GM12875 (cell line): ENCODE data around the gene MAGEE1.

Experiments
- H3K4me3 ChIP-seq: one replicate; pipeline ENCODE4 v1.5.1; 2011; ENCODE audit warnings: low read depth, low read length, control low read depth
- CTCF ChIP-seq: IDR thresholded peaks from 2 replicates; pipeline ENCODE4 v1.5.1; 2011; ENCODE audit warnings: low read depth, mild to moderate bottlenecking, control low read depth, inconsistent platforms, low read length, moderate library complexity, borderline replicate concordance; ENCODE audit not compliant: insufficient read depth

The MAGEE1 gene

GRCh38 chrX:76434103-76434741 lies 6.7 kb downstream of the MAGEE1 start:
- no peak for TF ChIP-seq CTCF
- no peak overlapping the region for H3K4me3 ChIP-seq

- no peak overlapping the region for H3K4me3 ChIP-seq
- TF ChIP-seq CTCF, result no peak
These were observed 11.7 kb downstream of the MAGEE1 start for GRCh38 chrX:76439188-76439587.

GRCh38 chrX:76453737-76454406 lies 26.4 kb downstream of the MAGEE1 start:
- TF ChIP-seq CTCF, result no peak
- H3K4me3 ChIP-seq, result no peak overlapping the region

GRCh38 chrX:76454456-76454927 lies 27.0 kb downstream of the MAGEE1 start:
- no peak overlapping the region for H3K4me3 ChIP-seq
- TF ChIP-seq CTCF, result peak; percentile 61; the same call in 1 of the 2 replicates

- H3K4me3 ChIP-seq, result no peak overlapping the region
- no peak for TF ChIP-seq CTCF
These were observed 49.8 kb downstream of the MAGEE1 start for GRCh38 chrX:76477353-76477752.
